ENCODE results near the gene STK24.

The STK24 gene

GRCh38 chr13:98401934-98402333, 175.0 kb downstream of the STK24 start:
- no peak overlapping the region for H3K4me3 ChIP-seq (ENCODE audit: low read length, poor library complexity, severe bottlenecking)
- no peaks in the 10 kb centered on the region for H3K9me3 ChIP-seq (ENCODE audit: insufficient read depth, low read depth, low read length)
- no peaks in the 10 kb centered on the region for H4K20me1 ChIP-seq (ENCODE audit: insufficient read depth, low read length, poor library complexity, severe bottlenecking)
- H3K9ac ChIP-seq (ENCODE audit: low read depth, low read length, poor library complexity, severe bottlenecking), result no peak overlapping the region
- no peaks in the 10 kb centered on the region for H3K36me3 ChIP-seq (ENCODE audit: insufficient read depth, low read length)
- no peaks in the 10 kb centered on the region for H3K27me3 ChIP-seq (ENCODE audit: insufficient read depth, low read length, poor library complexity, severe bottlenecking)
- H3K4me2 ChIP-seq (ENCODE audit: low read depth, low read length, poor library complexity, severe bottlenecking), result no peak overlapping the region
- H3F3A ChIP-seq (ENCODE audit: low read depth), result no peaks in the 10 kb centered on the region
- H3K79me2 ChIP-seq (ENCODE audit: insufficient read depth, low read length), result no peaks in the 10 kb centered on the region
- TF ChIP-seq CTCF (conservative IDR thresholded peaks at IDR 0.05; ENCODE audit: low read length) (no peak), EZH2phosphoT487 (IDR thresholded peaks at IDR 0.05; ENCODE audit: borderline replicate concordance) (no peak)
- no peaks in the 10 kb centered on the region for H3K4me1 ChIP-seq (ENCODE audit: insufficient read depth, low read length, poor library complexity, severe bottlenecking)
- no peaks in the 10 kb centered on the region for H3K9me2 ChIP-seq (replicated peaks; ENCODE audit: low read depth, low read length)
- H2AFZ ChIP-seq (ENCODE audit: low read length), result no peak overlapping the region

GRCh38 chr13:98399756-98400155, 177.2 kb downstream of the STK24 start:
- Histone ChIP-seq H3K4me1 (ENCODE audit: insufficient read depth, low read length, poor library complexity, severe bottlenecking) (no peaks in the 10 kb centered on the region), H3K4me3 (ENCODE audit: low read length, poor library complexity, severe bottlenecking) (no peak overlapping the region), H3K79me2 (ENCODE audit: insufficient read depth, low read length) (no peaks in the 10 kb centered on the region), H3F3A (ENCODE audit: low read depth) (no peaks in the 10 kb centered on the region), H3K9ac (ENCODE audit: low read depth, low read length, poor library complexity, severe bottlenecking) (no peak overlapping the region), H3K9me3 (ENCODE audit: insufficient read depth, low read depth, low read length) (no peaks in the 10 kb centered on the region), H2AFZ (ENCODE audit: low read length) (no peak overlapping the region), H3K9me2 (replicated peaks; ENCODE audit: low read depth, low read length) (no peaks in the 10 kb centered on the region), H3K4me2 (ENCODE audit: low read depth, low read length, poor library complexity, severe bottlenecking) (no peak overlapping the region), H4K20me1 (ENCODE audit: insufficient read depth, low read length, poor library complexity, severe bottlenecking) (no peaks in the 10 kb centered on the region), H3K27me3 (ENCODE audit: insufficient read depth, low read length, poor library complexity, severe bottlenecking) (no peaks in the 10 kb centered on the region), H3K36me3 (ENCODE audit: insufficient read depth, low read length) (no peaks in the 10 kb centered on the region)
- no peak for TF ChIP-seq EZH2phosphoT487 (IDR thresholded peaks at IDR 0.05; ENCODE audit: borderline replicate concordance)
- no peak for TF ChIP-seq CTCF (conservative IDR thresholded peaks at IDR 0.05; ENCODE audit: low read length)

GRCh38 chr13:98398581-98398980, 178.3 kb downstream of the STK24 start:
- Histone ChIP-seq H3K4me1 (ENCODE audit: insufficient read depth, low read length, poor library complexity, severe bottlenecking) (no peaks in the 10 kb centered on the region), H3K27me3 (ENCODE audit: insufficient read depth, low read length, poor library complexity, severe bottlenecking) (no peaks in the 10 kb centered on the region), H3K9ac (ENCODE audit: low read depth, low read length, poor library complexity, severe bottlenecking) (no peak overlapping the region), H3K4me3 (ENCODE audit: low read length, poor library complexity, severe bottlenecking) (no peak overlapping the region), H3K79me2 (ENCODE audit: insufficient read depth, low read length) (no peaks in the 10 kb centered on the region), H3K9me2 (replicated peaks; ENCODE audit: low read depth, low read length) (no peaks in the 10 kb centered on the region), H3K4me2 (ENCODE audit: low read depth, low read length, poor library complexity, severe bottlenecking) (no peak overlapping the region), H3K36me3 (ENCODE audit: insufficient read depth, low read length) (no peaks in the 10 kb centered on the region), H3F3A (ENCODE audit: low read depth) (no peaks in the 10 kb centered on the region), H3K9me3 (ENCODE audit: insufficient read depth, low read depth, low read length) (no peaks in the 10 kb centered on the region), H2AFZ (ENCODE audit: low read length) (no peak overlapping the region), H4K20me1 (ENCODE audit: insufficient read depth, low read length, poor library complexity, severe bottlenecking) (no peaks in the 10 kb centered on the region)
- TF ChIP-seq EZH2phosphoT487 (IDR thresholded peaks at IDR 0.05; ENCODE audit: borderline replicate concordance) (no peak), CTCF (conservative IDR thresholded peaks at IDR 0.05; ENCODE audit: low read length) (no peak)

Data from Loucy (cell line).